DLD1 (cell line): Measurements from ENCODE around the gene IFITM10.
"Not testable (repeated sequence)": the region's sequence is repeated elsewhere in the genome, so short reads cannot be mapped to it uniquely, and the experiment has no call there.

Source experiments
- in situ Hi-C: cut with HindIII; loops from 2 replicates; pipeline ENCODE4 v1.10.0; 2017; ENCODE audit warnings: low sequenced_read_pairs

The IFITM10 gene

DNA sequence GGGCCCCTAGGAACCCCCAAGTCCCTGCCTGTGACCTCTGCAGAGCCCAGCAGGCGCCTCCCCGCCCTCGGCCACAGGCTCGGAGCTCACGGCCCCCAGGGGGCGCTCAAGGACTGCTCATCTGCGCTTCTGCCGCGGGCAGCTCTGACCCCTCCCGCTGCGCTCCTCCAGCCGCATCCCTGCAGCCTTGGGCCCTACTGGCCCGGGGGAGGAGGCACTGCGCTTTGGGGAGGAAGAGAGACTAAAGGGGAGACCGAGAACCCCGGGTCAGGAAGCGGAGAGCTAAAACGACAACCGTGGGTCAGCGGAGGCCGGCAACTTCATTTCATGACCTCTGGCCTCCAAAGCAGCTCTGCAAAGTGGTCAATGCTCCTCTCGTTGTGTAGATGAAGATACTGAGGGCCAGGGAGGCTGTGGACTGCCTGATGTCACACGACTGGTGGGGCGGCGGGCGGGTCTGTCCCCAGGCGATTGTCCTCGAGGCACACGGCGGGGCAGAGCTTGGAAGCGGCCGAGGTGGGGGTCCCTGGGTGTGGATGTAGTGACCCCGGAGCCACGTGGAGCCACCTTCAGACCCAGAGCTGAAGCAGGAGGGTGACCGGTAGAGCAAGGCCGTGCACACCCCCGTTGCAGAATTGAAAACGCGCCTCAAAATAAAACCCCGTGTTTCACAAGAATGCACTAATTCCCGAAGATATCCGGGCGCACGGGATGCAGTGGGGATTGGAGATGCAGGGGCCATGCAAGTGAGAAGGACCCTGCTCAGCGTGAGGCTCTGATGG is 56.1 kb downstream of the IFITM10 start:
- in situ Hi-C loops = no loop called here

DNA sequence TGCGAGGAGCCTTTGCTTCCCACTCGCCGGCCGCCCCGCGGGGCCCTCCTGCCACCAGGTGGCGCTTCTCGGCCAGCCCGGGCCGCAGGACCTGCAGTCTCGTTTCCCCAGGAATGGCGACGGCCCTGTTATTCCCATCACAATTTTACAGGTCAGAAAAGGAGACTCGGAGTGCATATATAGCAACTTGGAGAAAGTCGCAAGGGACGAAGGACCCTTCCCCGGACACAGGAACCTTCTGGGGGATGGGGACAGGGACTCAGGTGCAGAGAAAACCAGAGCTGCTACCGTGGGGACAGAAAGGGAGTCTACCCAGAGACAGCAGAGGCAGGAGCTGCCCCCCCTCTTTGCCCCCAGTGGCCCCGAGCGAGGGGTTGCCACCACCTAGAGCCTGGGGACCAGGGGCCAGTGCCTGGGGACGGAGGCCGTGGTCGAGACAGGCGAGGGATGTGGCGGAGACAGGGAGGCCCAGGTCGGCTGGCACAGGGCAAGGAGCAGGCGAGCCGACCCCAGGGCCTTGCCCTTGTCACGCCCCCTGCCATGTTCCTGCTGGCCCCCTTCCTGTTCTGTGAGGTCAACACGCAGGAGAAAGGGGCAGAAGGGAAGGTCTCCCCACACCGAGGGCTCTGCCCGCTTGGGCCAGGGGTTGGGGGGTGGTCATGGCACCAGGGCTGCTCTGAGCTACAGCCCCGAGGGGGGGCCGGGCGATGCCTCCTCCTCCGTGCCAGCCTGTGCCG is 56.9 kb downstream of the IFITM10 start:
- in situ Hi-C loops = no loop called here

DNA sequence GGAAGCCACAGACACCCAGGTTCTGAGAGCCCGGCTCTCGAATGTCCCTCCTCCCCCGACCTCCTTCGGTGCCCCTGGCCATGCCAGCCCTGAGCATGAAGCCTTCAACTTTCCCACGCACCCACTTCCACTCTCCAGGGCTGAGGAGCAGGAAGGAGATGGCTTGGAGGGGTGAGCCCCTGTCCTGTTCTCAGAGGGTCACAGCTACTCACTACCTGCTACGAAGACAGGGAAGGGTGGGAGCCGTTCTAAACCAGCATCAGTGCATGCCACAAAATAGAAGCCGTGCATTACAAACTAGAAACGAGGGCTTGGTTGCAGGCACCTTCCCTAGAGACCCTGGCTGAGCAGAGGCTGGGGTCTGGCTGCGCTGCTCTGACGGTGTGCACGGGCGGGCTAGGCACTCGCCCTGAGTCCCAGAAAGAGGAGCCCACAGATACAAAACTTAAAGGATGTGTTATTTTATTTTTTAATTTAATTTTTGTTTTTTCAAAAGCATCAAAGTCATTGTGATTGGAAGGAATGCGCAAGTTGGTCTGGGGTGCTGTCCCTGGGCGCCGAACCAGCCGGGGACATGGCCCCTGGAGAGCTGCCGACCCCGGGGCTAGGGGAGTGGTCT is 57.6 kb downstream of the IFITM10 start:
- in situ Hi-C loops = no loop called here

DNA sequence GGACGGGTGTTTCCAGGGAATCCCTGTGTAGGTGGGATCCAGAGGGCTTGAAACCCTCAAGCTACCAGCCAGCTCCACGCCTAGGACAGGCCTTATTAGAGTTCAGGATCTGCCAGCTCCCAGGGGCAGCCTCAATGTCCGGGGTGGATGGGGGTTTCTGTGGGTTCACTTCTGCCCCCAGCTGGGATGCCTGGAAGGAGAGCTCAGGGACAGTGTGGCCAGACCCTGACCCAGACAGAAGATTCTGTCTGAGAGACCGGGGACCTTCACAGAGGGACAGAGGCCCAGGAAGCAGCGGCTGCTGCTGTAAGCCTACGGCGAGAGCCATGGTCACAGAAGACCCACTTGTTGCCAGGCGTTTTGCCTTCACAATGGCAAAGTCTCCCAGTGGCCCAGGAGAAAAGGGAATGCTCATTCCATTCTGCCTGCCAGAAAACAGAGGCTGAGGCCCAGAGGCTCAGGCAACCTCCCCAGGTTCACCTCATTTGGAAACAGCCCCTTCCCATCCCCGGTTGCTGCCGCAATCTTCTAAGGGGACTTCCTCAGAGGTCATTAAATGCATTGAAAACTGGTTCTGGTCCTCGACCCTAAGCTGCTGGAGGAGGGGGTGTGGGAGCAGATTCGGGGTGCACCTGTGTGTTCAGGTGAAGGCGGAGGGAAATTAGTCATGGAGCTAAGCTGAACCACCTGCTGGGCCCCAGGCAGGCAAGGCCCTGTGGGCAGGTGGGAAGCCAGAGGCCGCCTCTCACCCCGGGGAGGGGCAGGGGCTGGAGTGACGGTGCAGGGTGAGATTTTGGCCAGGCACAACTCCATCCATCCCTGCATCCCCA is 58.3 kb downstream of the IFITM10 start:
- in situ Hi-C loops = no loop called here

DNA sequence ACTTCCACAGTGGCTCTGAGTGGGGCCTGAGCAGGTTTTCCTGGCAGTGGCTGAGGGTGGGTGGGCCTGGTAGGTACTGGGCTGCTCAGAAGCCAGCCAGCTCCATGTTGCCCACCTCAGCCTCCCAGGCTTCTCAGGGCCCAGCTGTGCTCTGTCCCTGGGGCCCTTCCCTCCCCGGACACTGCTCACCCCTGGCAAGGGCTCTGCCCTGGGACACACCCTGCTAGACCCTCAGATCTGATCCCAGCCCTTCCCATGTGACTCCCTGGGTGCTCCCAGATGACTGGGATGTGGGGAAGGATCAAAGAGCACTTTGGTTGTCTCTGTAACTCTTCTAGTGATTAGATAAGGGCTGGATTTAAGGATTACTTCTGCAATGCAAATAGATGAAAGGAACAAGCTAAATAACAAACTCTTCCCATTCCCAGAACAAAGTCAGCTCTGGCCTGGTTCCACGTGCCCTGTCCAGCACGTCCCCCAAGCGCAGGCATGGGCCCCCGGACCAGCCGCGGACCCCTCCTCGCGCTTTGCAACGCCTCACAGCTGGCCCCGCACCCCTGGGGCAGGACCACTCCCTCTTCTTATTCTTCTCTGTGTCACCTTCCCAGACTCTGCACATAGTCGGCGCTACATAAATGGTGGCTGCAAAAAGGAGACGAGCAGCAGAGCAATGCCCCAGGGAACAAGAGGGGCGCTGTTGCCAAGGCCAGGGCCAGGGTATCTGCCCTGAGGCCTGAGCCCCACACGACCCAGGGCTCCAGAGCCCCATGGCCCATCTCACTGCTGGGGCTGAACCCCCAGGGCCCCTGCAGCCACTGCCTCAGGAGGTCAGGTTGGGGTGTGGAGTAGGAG is 59.1 kb downstream of the IFITM10 start:
- in situ Hi-C loops = no loop called here

DNA sequence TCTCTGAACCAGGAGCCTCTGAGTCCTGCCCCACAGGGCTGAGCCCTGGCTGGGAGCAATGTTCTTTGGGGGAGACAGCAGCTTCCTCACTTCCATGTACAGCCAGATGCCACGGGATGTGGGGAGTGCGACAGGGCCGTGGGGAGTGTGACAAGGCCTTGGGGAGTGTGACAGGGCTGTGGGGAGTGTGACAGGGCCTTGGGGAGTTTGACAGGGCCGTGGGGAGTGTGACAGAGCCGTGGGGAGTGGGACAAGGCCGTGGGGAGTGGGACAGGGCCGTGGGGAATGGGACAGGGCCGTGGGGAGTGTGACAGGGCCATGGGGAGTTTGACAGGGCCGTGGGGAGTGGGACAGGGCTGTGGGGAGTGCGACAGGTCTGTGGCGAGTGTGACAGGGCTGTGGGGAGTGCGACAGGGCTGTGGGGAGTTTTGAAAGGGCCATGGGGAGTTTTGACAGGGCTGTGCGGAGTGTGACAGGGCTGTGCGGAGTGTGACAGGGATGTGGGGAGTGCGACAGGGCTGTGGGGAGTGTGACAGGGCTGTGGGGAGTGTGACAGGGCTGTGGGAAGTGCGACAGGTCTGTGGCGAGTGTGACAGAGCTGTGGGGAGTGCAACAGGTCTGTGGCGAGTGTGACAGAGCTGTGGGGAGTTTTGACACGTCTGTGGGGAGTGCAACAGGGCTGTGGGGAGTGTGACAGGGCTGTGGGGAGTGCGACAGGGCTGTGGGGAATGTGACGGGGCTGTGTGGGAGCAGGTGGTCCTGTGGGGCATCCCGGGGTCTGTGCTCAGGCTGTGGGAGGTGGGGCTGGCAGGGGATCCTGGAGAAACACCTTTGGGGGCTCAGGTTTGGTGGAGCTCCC is 60.0 kb downstream of the IFITM10 start:
- in situ Hi-C loops = no loop called here

DNA sequence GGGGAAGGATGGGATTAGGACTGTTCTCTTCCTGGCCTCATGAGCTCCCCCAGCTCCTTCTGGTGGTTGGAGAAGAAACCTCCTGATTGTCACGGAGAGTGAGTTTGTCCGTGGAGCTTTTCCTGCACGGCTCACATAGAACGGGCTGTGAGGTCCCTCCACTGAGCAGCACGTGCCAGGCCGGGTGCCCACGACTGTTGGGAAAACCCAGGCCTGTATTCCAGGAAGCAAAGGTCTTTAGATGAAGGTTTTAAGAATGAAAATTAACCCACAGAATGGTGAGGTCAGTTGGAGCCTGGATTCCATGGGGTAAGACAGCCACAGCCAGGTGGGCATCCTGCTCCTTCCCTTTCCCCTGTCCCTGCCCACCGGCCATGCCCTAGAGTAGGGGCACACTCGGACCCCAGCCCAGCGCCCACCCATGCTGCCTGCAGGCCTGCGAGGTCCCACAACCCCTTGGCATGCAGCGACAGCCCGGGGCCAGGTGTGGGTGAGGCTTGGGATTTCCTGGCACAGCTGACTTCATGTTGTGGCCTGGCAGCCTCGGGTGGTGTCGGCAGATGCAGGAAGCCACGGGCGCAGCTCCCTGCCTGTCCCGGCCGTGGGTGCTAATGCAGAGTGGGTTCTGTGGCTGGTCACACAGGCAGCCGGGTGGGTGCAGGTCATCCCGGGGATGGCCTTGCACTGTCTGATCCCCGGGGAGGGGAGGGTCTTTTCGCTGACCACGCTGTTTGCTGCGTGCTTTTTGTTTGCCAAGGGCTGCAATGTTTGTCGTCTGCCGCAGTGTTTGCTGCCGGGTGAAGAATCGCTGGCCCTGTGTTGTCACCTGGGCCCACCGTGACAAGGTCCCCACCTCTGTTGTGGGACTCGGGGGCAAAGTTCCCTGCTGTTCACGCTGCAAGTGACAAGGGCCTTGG is 60.9 kb downstream of the IFITM10 start:
- in situ Hi-C loops = not testable (repeated sequence)

DNA sequence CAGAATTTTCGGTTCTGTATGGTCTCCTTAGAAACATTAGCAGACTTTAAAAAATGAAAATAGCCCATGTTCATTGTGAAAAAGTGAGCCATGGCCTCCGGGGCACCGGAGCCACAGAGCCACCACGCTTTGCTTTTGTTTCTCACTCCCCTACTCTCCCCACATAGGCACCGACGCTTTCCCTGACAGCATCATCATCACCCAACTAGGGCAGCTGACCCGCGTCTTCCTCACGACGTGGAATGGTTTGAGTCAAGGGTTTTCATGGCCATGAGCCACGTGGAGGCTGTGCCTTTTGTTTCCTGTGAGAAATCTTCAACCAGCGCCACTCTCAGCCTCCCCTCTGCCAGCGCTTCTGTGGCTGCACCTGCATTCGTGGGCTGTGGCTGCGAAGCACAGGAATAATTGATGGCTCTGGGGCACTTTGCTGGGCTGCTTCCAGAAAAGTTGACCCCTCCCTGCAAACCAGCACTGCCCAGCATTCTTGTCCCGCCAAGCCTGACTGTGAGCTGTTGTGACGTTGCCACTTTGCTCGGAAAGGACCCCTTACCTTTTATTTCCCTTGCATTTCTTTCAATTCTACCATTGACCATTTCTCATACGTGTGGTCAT is 62.0 kb downstream of the IFITM10 start:
- in situ Hi-C loops = not testable (repeated sequence)

DNA sequence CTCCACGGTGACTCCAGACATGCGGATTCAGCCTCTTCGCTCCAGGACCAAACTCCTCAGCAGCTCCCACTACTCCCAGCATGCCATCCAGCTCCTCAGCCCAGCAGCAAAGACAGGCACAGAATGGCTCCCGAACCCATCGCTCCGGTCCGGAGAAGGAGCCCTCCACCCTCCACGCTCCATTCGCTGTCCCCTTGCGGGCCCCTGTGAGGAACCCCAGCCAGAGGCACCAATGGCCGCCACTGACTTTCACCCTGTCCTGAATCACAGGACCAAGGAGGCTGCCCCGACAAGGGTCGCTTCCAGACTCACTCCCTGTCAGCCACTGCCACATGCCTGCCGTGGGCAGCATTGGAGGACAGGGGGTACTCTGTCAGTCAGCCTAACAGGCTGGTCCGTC is 64.2 kb downstream of the IFITM10 start:
- in situ Hi-C loops = not testable (repeated sequence)

DNA sequence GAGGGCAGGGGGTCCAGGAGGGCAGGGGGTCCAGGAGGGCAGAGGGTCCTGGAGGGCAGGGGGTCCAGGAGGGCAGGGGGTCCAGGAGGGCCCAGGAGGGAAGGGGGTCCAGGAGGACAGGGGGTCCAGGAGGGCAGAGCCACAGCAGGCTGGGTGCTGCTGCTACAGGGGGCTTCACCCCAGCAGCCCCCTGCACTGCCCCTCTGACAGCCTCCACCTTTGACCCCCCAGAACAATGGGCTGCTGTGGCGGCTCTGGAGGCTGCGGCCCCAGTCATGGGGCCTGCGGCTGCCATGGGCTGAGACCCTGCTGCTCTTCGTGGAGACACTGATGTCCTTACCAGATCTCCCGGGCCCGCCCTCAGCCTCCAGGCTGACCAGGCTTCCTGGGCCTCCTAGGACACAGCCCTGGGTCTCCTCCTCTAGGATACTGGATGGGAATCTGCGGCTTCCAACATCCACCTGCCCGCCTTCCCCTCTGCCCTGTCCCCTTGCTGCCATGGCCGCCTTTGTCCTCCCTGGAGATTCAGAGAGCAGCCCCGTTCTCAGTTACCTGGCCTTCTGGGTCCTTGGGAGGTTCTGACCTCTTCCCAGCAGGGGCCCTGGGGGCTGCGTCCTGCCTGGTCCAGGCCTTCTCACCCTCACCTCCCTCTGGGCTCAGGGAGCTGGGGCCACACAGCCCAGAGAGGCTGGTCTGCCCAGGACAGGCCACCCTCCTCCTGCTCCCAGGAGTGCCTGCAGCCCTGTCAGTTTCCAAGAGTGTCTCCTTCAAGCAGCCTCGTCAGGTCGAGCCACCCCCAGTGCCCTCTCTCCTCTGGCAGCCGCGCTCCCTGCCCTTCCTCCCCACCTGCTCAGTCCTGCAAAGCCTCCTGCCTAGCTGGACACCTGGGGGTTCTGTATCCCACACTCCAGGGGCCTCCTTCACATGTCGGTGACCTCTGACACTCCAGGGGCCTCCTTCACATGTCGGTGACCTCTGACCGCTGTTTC is 65.2 kb downstream of the IFITM10 start:
- in situ Hi-C loops = not testable (repeated sequence)

DNA sequence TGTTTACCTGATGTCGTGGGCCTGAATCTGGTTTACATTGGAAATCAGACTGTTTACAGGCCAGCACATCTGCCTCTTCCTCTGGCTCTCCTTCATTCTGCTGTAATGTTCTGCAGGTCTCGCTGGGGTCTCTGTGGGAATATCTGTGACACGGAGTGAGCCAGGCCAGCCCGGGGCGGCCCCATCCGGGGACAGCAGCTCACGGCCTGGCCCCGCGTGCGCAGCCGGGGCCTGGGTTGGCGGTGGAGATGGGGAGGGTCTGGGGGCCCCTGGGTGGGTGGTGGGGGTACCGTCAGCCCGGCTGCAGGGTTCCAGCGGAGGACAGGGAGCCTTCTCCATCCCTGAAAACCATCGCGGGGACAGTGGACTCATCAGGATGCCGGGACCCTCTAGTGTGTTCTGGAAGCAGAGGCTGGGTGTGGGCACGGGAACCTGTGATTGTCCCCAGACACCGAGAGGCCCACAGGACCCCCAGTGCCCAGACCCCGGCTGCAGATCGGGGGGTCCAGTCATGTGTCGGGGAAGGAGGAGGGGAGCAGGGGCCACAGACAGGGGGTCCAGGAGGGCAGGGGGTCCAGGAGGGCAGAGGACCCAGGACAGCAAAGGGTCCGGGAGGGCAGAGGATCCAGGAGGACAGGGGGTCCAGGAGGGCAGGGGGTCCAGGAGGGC is 66.4 kb downstream of the IFITM10 start:
- in situ Hi-C loops = not testable (repeated sequence)

DNA sequence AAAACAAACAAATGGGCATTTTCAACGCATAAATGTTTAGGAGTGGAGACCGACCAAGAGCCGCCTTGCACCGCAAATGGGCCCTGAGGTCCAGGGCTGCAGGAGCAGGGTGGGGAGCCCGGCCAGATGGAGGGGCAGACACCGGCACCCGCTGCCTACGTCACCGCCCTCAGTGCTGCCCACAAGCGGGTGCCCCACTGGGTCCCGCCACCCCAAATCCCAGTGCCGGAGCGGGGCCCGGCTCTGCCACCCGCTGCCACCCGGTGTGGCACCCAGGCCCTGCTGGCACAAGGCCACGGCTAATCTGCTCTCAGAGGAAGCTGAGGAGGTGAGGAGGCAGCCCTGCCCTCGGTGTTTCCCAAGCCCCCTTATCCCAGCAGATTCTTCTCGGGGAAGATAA is 67.2 kb downstream of the IFITM10 start:
- in situ Hi-C loops = not testable (repeated sequence)
